ENCODE results near the gene MAP1LC3A. TPM values are rescaled to one million over a fixed set of nuclear protein-coding genes. Genes with fewer than 3 reads are reported as not detected.

Gene MAP1LC3A
- total RNA-seq, 3 donors from 2014 or later, result 0.55 to 1.3 (median 1.2) TPM

Other genes starting within 250 kb of the MAP1LC3A start
- gene ITCH, start 195.4 kb upstream of the MAP1LC3A start, total RNA-seq, result 10 to 100 TPM; 41.6 to 45.6 (median 45.1) TPM
- gene DYNLRB1, start 42.3 kb upstream of the MAP1LC3A start, total RNA-seq, result 100 to 1,000 TPM; 103 to 116 (median 112) TPM
- gene PIGU, start 118.4 kb downstream of the MAP1LC3A start, total RNA-seq, result 10 to 100 TPM; 21.5 to 27.3 (median 25.0) TPM
- 1 to 10 TPM; 1.1 to 1.7 (median 1.7) TPM for gene TP53INP2, start 145.6 kb downstream of the MAP1LC3A start, total RNA-seq